ENCODE data around the gene MAPKAPK3. TPM values are rescaled to one million over a fixed set of nuclear protein-coding genes. Genes with fewer than 3 reads are reported as not detected.

MAPKAPK3 gene
- total RNA-seq, 4 donors from 2014 or later, result 17.2 to 53.7 (median 18.0) TPM

GRCh38 chr3:50666837-50667236, 49.9 kb downstream of the MAPKAPK3 start:
- no peak for TF ChIP-seq POLR2A (IDR thresholded peaks at IDR 0.05)
- no peak for TF ChIP-seq EP300 (IDR thresholded peaks at IDR 0.05)
- no peak for TF ChIP-seq CTCF (IDR thresholded peaks at IDR 0.05)
- H3K4me1 ChIP-seq, result no peaks in the 10 kb centered on the region
- no peak overlapping the region for H3K27ac ChIP-seq
- WGBS, 2 donors, result 12 to 26% methylated on average over 1 of the region's 1 CpG
- H3K27me3 ChIP-seq, result no peaks in the 10 kb centered on the region
- DNase-seq (ENCODE audit: low spot score in 2 of 2), result no peak
- H3K36me3 ChIP-seq, result no peaks in the 10 kb centered on the region
- no peak overlapping the region for H3K4me3 ChIP-seq
- no peaks in the 10 kb centered on the region for H3K9me3 ChIP-seq

- no peak for TF ChIP-seq POLR2A (IDR thresholded peaks at IDR 0.05)
- no peak for TF ChIP-seq CTCF (IDR thresholded peaks at IDR 0.05)
- TF ChIP-seq EP300 (IDR thresholded peaks at IDR 0.05), result no peak
- Histone ChIP-seq H3K27me3 (peaks cover 0 to 10% of the 10 kb centered on the region in 2 donors), H3K27ac (no peak overlapping the region), H3K4me3 (no peak overlapping the region), H3K36me3 (no peaks in the 10 kb centered on the region), H3K4me1 (peaks cover 0 to 16% (median 0%) of the 10 kb centered on the region in 4 donors), H3K9me3 (no peaks in the 10 kb centered on the region)
- DNase-seq (ENCODE audit: low spot score in 2 of 2), result no peak
- WGBS, 2 donors, result 49 to 58% methylated on average over 4 of the region's 4 CpGs
These were observed 54.4 kb downstream of the MAPKAPK3 start for GRCh38 chr3:50671331-50671730.

GRCh38 chr3:50672656-50673055, 55.7 kb downstream of the MAPKAPK3 start:
- H3K27ac ChIP-seq, result no peak overlapping the region
- H3K36me3 ChIP-seq, result no peaks in the 10 kb centered on the region
- H3K4me1 ChIP-seq, result peaks cover 0 to 16% (median 0%) of the 10 kb centered on the region in 4 donors
- TF ChIP-seq POLR2A (IDR thresholded peaks at IDR 0.05) (no peak), EP300 (IDR thresholded peaks at IDR 0.05) (no peak), CTCF (IDR thresholded peaks at IDR 0.05) (no peak)
- peaks cover 0 to 23% of the 10 kb centered on the region in 2 donors for H3K27me3 ChIP-seq
- H3K9me3 ChIP-seq, result no peaks in the 10 kb centered on the region
- no peak for DNase-seq (ENCODE audit: low spot score in 2 of 2)
- WGBS, 2 donors, result 76 to 77% methylated on average over 3 of the region's 3 CpGs
- H3K4me3 ChIP-seq, result no peak overlapping the region

DNA sequence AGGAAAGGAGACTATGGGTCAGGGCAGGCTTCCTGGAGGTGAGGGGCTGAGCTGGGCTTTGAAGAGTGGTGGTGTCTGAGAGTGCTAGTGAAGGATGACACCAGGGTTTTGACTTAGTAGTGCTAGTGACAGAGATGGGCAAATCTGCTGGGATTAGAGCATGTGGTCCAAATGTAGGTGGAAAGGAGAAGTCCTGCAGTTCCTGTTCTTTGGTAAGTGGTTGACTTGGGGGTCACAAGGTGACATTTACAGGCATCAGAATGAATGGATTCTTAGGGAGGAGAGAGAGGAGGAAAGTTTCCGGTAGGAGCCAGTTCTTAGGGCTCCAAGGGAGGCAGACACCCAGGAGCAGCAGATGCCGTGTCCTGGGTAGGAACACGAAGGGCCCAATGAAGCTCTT, 57.0 kb downstream of the MAPKAPK3 start:
- H3K9me3 ChIP-seq, result no peaks in the 10 kb centered on the region
- H3K4me1 ChIP-seq, result peaks cover 0 to 16% (median 0%) of the 10 kb centered on the region in 4 donors
- no peak overlapping the region for H3K4me3 ChIP-seq
- TF ChIP-seq CTCF (IDR thresholded peaks at IDR 0.05) (no peak), POLR2A (IDR thresholded peaks at IDR 0.05) (no peak), EP300 (IDR thresholded peaks at IDR 0.05) (no peak)
- H3K27me3 ChIP-seq, result peaks cover 0 to 36% of the 10 kb centered on the region in 2 donors
- no peaks in the 10 kb centered on the region for H3K36me3 ChIP-seq
- H3K27ac ChIP-seq, result no peak overlapping the region
- WGBS, 2 donors, result 42 to 53% methylated on average over 3 of the region's 3 CpGs
- no peak for DNase-seq (ENCODE audit: low spot score in 2 of 2)

GRCh38 chr3:50674349-50675178, 57.6 kb downstream of the MAPKAPK3 start, which contains the start of gene DOCK3:
Gene DOCK3 (plus strand): TSS chr3:50674927. CDS start chr3:50675264, 337 bp downstream.
- Histone ChIP-seq H3K27me3 (peaks cover 0 to 41% of the 10 kb centered on the region in 2 donors), H3K4me3 (peak within 1 kb of the TSS; percentile 25 to 58 (median 34)), H3K27ac (peak within 1 kb of the TSS in 1 of 4 donors; percentile 39), H3K4me1 (peaks cover 0 to 16% (median 0%) of the 10 kb centered on the region in 4 donors), H3K9me3 (no peaks in the 10 kb centered on the region), H3K36me3 (no peaks in the 10 kb centered on the region)
- DNase-seq (ENCODE audit: low spot score in 2 of 2), result no peak
- 6% methylated on average over 29 to 61 of the region's 89 CpGs for WGBS, 2 donors
- TF ChIP-seq POLR2A (IDR thresholded peaks at IDR 0.05), result no peak
- no peak for TF ChIP-seq EP300 (IDR thresholded peaks at IDR 0.05)
- TF ChIP-seq CTCF (IDR thresholded peaks at IDR 0.05), result no peak
